ENCODE data around the gene EPSTI1.

Gene EPSTI1

DNA sequence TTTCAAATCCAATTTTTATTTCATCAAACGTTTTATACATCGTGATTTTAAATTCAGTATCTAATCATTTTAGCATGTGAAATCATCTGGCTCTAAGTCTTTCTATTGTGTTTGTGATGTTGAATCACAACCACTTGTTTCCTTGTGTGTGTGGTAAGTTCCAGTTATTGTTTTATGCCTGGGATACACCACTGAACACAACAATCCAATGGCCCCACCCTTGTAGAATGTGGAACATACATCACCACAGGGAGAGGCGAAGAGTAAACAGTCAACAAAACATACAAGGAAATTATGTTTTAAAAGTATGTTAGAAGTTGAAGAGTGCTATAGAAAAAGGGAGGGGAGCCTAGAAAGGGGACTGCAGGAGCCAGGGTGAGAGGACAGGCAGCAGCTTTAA, 100.5 kb downstream of the EPSTI1 start:
- no peaks in the 10 kb centered on the region for H3K79me2 ChIP-seq (ENCODE audit: insufficient read depth, low read depth)
- H3K4me2 ChIP-seq: no peak overlapping the region
- H4K20me1 ChIP-seq (ENCODE audit: insufficient read depth): no peaks in the 10 kb centered on the region
- no peak overlapping the region for H3K27ac ChIP-seq
- TF ChIP-seq, protein P1, sequence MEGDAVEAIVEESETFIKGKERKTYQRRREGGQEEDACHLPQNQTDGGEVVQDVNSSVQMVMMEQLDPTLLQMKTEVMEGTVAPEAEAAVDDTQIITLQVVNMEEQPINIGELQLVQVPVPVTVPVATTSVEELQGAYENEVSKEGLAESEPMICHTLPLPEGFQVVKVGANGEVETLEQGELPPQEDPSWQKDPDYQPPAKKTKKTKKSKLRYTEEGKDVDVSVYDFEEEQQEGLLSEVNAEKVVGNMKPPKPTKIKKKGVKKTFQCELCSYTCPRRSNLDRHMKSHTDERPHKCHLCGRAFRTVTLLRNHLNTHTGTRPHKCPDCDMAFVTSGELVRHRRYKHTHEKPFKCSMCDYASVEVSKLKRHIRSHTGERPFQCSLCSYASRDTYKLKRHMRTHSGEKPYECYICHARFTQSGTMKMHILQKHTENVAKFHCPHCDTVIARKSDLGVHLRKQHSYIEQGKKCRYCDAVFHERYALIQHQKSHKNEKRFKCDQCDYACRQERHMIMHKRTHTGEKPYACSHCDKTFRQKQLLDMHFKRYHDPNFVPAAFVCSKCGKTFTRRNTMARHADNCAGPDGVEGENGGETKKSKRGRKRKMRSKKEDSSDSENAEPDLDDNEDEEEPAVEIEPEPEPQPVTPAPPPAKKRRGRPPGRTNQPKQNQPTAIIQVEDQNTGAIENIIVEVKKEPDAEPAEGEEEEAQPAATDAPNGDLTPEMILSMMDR (conservative IDR thresholded peaks at IDR 0.05; ENCODE audit: low read depth, low read length): no peak
- H3K9ac ChIP-seq: no peak overlapping the region
- H3K4me3 ChIP-seq (IDR thresholded peaks at IDR 0.05; ENCODE audit: insufficient read depth, low read depth, low read length): no peak overlapping the region
- no peaks in the 10 kb centered on the region for H3K27me3 ChIP-seq (ENCODE audit: insufficient read depth, low read depth)
- no peaks in the 10 kb centered on the region for H3K36me3 ChIP-seq (ENCODE audit: insufficient read depth)
- no peaks in the 10 kb centered on the region for H3K4me1 ChIP-seq (ENCODE audit: low read depth, poor library complexity, severe bottlenecking)
- no peak overlapping the region for H2AFZ ChIP-seq (ENCODE audit: low read depth)

DNA sequence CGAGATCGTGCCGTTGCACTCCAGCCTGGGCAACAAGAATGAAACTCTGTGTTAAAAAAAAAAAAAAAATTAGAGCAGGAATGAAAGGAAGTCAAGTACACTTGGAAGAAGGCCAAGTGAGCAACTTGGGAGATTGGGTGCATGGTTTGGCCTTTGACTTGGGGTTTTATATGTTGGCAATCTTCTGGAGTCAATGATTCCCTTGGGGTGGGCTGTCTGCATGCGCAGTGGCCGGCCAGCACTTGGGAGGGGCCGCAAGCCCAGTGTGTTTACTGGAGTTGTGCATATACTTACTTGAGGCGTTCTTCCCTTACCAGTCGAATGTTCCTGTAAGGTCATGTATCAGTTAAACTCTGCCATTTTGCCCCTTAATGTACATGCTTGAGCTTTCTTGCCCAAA, 106.7 kb downstream of the EPSTI1 start:
- no peak overlapping the region for H3K9ac ChIP-seq
- no peak overlapping the region for H3K4me3 ChIP-seq (IDR thresholded peaks at IDR 0.05; ENCODE audit: insufficient read depth, low read depth, low read length)
- no peaks in the 10 kb centered on the region for H3K36me3 ChIP-seq (ENCODE audit: insufficient read depth)
- TF ChIP-seq, protein P1 (conservative IDR thresholded peaks at IDR 0.05; ENCODE audit: low read depth, low read length): no peak
- no peaks in the 10 kb centered on the region for H4K20me1 ChIP-seq (ENCODE audit: insufficient read depth)
- H3K4me2 ChIP-seq: no peak overlapping the region
- no peak overlapping the region for H3K27ac ChIP-seq
- H3K79me2 ChIP-seq (ENCODE audit: insufficient read depth, low read depth): no peaks in the 10 kb centered on the region
- no peaks in the 10 kb centered on the region for H3K27me3 ChIP-seq (ENCODE audit: insufficient read depth, low read depth)
- H2AFZ ChIP-seq (ENCODE audit: low read depth): no peak overlapping the region
- H3K4me1 ChIP-seq (ENCODE audit: low read depth, poor library complexity, severe bottlenecking): no peaks in the 10 kb centered on the region

DNA sequence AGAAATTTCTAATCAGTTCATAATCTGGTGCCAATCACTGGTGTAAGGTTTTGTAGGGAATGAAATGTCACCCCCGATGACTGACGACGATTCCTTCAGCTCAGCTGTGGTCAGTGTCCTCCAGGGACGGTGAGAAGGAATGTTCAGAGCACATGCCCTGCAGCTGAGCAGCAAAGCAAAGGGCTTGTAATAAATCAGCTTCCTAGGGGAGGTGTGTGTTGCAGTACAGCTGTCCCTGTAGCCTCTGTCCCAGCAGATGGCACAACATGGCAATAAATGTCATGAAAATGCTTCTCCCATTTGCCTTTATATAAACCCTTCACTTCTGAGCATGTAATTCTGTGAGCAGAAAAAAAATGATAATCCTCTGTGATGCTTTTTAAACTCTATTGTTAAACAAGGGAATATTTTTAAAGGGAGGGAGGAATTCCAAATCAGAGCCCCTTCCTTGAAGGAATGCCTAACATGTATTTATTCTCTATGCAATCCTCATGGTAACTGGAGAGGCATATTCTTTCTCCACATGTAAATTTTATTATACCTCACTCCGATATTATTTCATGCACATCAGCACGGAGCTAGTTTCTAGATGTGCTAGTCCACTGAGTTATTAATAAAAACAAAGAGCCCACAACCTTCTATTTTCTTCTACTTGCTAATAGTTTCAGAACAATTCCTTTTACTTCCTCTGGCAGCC, 108.1 kb downstream of the EPSTI1 start:
- H4K20me1 ChIP-seq (ENCODE audit: insufficient read depth): no peaks in the 10 kb centered on the region
- H3K4me2 ChIP-seq: no peak overlapping the region
- H3K36me3 ChIP-seq (ENCODE audit: insufficient read depth): no peaks in the 10 kb centered on the region
- H3K9ac ChIP-seq: no peak overlapping the region
- no peaks in the 10 kb centered on the region for H3K4me1 ChIP-seq (ENCODE audit: low read depth, poor library complexity, severe bottlenecking)
- TF ChIP-seq, protein P1 (conservative IDR thresholded peaks at IDR 0.05; ENCODE audit: low read depth, low read length): no peak
- no peak overlapping the region for H3K27ac ChIP-seq
- no peak overlapping the region for H3K4me3 ChIP-seq (IDR thresholded peaks at IDR 0.05; ENCODE audit: insufficient read depth, low read depth, low read length)
- no peaks in the 10 kb centered on the region for H3K27me3 ChIP-seq (ENCODE audit: insufficient read depth, low read depth)
- H2AFZ ChIP-seq (ENCODE audit: low read depth): no peak overlapping the region
- no peaks in the 10 kb centered on the region for H3K79me2 ChIP-seq (ENCODE audit: insufficient read depth, low read depth)

DNA sequence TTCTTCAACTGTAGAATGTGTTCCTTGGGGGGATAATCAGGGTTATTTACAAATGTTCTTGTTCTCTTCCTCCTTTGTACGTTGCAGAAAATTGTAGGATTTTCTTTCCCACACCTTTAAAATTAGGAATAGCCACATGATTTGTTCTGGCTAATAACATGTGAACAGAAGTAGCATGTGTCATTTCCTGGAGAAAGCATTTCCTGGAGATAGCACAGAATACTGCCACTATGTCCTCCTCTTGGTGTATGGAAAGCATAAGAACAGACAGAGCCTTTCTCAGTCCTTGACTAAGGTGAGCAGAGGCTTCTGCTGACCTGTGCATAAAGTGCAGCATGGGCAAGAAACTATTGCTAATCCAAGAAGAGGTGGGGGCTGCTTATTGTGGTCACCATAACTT, 108.9 kb downstream of the EPSTI1 start:
- no peak overlapping the region for H3K4me2 ChIP-seq
- H2AFZ ChIP-seq (ENCODE audit: low read depth): no peak overlapping the region
- H4K20me1 ChIP-seq (ENCODE audit: insufficient read depth): no peaks in the 10 kb centered on the region
- no peaks in the 10 kb centered on the region for H3K36me3 ChIP-seq (ENCODE audit: insufficient read depth)
- no peaks in the 10 kb centered on the region for H3K27me3 ChIP-seq (ENCODE audit: insufficient read depth, low read depth)
- no peaks in the 10 kb centered on the region for H3K4me1 ChIP-seq (ENCODE audit: low read depth, poor library complexity, severe bottlenecking)
- no peak overlapping the region for H3K27ac ChIP-seq
- no peaks in the 10 kb centered on the region for H3K79me2 ChIP-seq (ENCODE audit: insufficient read depth, low read depth)
- no peak overlapping the region for H3K4me3 ChIP-seq (IDR thresholded peaks at IDR 0.05; ENCODE audit: insufficient read depth, low read depth, low read length)
- TF ChIP-seq, protein P1 (conservative IDR thresholded peaks at IDR 0.05; ENCODE audit: low read depth, low read length): no peak
- H3K9ac ChIP-seq: no peak overlapping the region

Measured in KMS-11 (cell line).